ENCODE data around the gene ZNF208.
"Not testable (repeated sequence)": the region's sequence is repeated elsewhere in the genome, so short reads cannot be mapped to it uniquely, and the experiment has no call there.

Gene ZNF208

DNA sequence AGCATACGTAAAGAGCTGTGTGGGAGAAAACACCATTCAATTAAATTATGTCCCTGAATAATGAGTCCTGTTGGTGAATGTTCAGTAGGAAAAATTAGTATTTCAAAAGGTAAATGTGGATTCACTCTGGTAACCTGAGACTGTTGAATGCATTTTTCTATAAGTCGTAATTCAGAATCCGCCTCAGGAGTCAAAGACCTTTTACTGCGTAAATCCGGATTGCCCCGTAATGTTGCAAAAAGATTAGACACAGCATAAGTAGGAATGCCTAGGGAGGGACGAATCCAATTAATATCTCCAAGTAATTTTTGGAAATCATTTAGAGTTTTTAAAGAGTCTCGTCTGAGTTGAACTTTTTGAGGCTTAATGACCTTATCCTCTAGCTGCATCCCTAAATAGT is 126.0 kb downstream of the ZNF208 start:
- not testable (repeated sequence) for DNase-seq (ENCODE audit: low read depth)

DNA sequence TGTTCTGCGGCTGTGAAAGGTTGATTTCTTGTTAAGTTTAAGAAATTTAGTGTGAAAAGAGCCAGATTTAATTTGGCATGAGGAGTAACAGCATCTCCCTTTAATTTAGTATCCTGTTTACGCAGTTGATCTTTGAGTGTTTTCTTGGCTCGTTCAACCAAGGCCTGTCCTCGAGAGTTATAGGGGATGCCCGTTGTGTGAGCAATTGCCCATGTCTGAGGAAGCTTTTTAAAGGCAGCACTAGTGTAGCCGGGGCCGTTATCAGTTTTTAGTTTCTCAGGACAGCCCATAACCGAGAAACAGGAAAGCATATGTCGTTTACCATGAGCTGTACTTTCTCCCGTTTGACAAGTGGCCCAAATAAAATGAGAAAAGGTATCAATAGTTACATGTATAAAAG is 127.2 kb downstream of the ZNF208 start:
- no peak for DNase-seq (ENCODE audit: low read depth)
